AG04450 (cell line): ENCODE measurements around the gene RB1. TPM values are rescaled to one million over a fixed set of nuclear protein-coding genes. Genes with fewer than 3 reads are reported as not detected.

Experiments
- CTCF ChIA-PET: fragments of 300-600, 350-600 bp; formaldehyde crosslinking; extraction: SDS; loops from one replicate; lab custom pipeline; 2022; ENCODE audit warnings: antibody characterized with exemption, inconsistent platforms; lab: Charles Lee
- POLR2A ChIA-PET: fragments of 350-600 bp; formaldehyde crosslinking; extraction: SDS; loops from one replicate; lab custom pipeline; 2021; ENCODE audit warnings: antibody characterized with exemption, inconsistent platforms; lab: Yijun Ruan, JAX
- DNase-seq: peaks from one replicate; pipeline ENCODE4 v3.0.0-alpha.2; 2011; ENCODE audit warnings: low read depth, low spot score
- H3K27ac ChIP-seq: one replicate; pipeline ENCODE4 v1.5.1; 2012; ENCODE audit warnings: low read depth, low read length, control low read depth
- H3K27me3 ChIP-seq: one replicate; pipeline ENCODE4 v1.6.0; 2012; ENCODE audit warnings: low read length; ENCODE audit not compliant: control insufficient read depth, insufficient read depth
- H3K4me3 ChIP-seq: 2 replicates; pipeline ENCODE4 v1.5.1; 2011; ENCODE audit warnings: mild to moderate bottlenecking, low read depth, low read length, control low read depth
- H3K9me3 ChIP-seq: 2 replicates; pipeline ENCODE4 v1.5.1; 2012; ENCODE audit warnings: low read length; ENCODE audit not compliant: control insufficient read depth, insufficient read depth
- CTCF ChIP-seq: IDR thresholded peaks from 2 replicates; pipeline ENCODE4 v1.5.1; 2011; ENCODE audit warnings: low read depth, low read length, control low read depth, inconsistent platforms
- polyA plus RNA-seq: library from polyadenylated mRNA; depleted of rRNA; stranded (reverse); fragments of >200 nt; gene quantifications from 2 replicates; pipeline ENCODE4 v1.2.3, GENCODE V29; 2011

Gene RB1
- polyA plus RNA-seq, 1 experiment, result 27.3 TPM

- Histone ChIP-seq H3K27ac (no peak overlapping the region), H3K9me3 (no peaks in the 10 kb centered on the region), H3K27me3 (no peaks in the 10 kb centered on the region), H3K4me3 (no peak overlapping the region)
- CTCF ChIA-PET, result no interaction called here
- DNase-seq, result no peak
- POLR2A ChIA-PET, result no interaction called here
- TF ChIP-seq CTCF, result no peak
Observed at GRCh38 chr13:48258430-48258829, 45.1 kb upstream of the RB1 start.

GRCh38 chr13:48260970-48261369 lies 42.6 kb upstream of the RB1 start:
- Histone ChIP-seq H3K9me3 (no peaks in the 10 kb centered on the region), H3K27ac (no peak overlapping the region), H3K27me3 (no peaks in the 10 kb centered on the region), H3K4me3 (no peak overlapping the region)
- POLR2A ChIA-PET, result no interaction called here
- no peak for TF ChIP-seq CTCF
- CTCF ChIA-PET, result no interaction called here
- no peak for DNase-seq

DNA sequence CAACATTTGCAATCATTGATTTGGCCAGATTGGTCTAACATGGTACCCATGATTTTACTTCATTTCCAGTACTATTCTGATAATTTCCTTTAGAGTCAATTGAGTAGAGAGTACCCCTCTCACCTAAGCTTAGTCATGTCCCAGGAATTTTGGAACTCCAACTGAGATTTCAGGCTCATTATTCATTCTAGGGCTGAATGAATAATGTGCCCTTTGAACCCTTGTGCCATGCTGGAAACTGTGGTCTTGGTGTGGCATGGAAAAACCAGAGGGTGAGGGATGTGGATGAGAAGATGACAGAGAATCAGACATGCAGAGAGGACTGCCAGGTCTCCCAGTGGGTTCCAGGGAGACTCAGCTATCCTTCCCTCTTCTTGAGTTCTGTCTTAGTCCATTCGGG lies 40.4 kb upstream of the RB1 start:
- Histone ChIP-seq H3K4me3 (no peak overlapping the region), H3K27me3 (no peaks in the 10 kb centered on the region), H3K27ac (no peak overlapping the region), H3K9me3 (no peaks in the 10 kb centered on the region)
- POLR2A ChIA-PET, result no interaction called here
- CTCF ChIA-PET, result no interaction called here
- no peak for TF ChIP-seq CTCF
- no peak for DNase-seq

DNA sequence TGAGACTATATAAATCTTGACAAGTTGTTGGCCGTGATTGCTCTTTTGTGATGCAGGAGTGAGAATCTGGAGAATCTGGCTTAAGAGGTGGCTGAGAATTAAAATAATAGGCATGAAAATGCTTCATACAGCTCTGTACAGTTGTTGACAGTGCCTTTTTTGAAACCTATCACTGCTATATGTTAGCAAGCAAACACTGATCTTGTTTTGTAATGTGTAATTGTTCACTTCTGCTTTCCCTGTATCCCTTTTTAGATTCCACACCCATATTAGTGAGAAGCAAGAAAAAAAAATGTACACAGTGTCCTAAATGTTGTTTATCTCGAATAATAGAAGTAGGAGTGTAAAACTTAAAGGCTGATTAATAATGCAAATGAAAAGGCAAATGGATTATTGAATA lies 39.5 kb upstream of the RB1 start:
- no peak overlapping the region for H3K4me3 ChIP-seq
- no peak for TF ChIP-seq CTCF
- POLR2A ChIA-PET, result no interaction called here
- H3K9me3 ChIP-seq, result no peaks in the 10 kb centered on the region
- CTCF ChIA-PET, result no interaction called here
- no peak for DNase-seq
- H3K27ac ChIP-seq, result no peak overlapping the region
- no peaks in the 10 kb centered on the region for H3K27me3 ChIP-seq

DNA sequence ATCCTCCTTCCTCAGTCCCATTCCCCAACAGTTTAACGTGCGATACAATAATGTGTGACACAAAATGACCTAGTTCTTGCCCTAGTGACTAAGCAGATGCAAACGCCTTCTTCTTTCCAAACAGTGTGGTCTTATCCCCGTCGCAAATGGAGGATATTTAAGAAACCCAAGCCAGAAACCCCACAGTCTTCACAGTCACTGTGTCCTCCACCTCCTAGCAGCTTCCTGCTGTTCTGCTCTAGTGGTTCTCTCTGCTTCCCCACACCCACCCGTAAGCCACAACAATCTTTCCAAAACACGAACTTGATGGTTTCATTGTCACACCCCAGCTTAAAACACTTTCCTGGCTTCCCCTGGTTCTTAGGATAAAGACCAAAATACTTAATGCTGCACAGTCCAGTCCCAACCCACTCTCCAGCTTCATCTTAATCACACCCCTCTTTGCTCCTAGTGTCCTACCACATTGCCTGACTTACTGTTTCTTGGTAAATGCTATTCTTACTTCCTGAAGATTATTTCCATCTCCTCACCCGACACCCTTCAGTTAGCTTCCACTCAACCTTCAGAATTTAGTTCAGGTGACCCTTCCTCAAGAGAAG lies 38.2 kb upstream of the RB1 start:
- ChIA-PET POLR2A (no interaction called here), CTCF (no interaction called here)
- no peak overlapping the region for H3K27ac ChIP-seq
- no peaks in the 10 kb centered on the region for H3K27me3 ChIP-seq
- no peak overlapping the region for H3K4me3 ChIP-seq
- DNase-seq, result no peak
- H3K9me3 ChIP-seq, result no peaks in the 10 kb centered on the region
- TF ChIP-seq CTCF, result no peak
